ACHN (cell line): Measurements from ENCODE around the gene PCF11.
"Not testable (repeated sequence)": the region's sequence is repeated elsewhere in the genome, so short reads cannot be mapped to it uniquely, and the experiment has no call there.

ENCODE experiments used
- DNase-seq: peaks from one replicate; pipeline ENCODE4 v3.0.0-alpha.2; 2015
- in situ Hi-C: cut with HindIII; loops from 2 replicates; pipeline ENCODE4 v1.10.0; 2017; ENCODE audit warnings: low sequenced_read_pairs, low pct_ligation_motif_present, low pct_unique_long_range_greater_than_20kb

Gene PCF11

GRCh38 chr11:83156996-83157593 lies at the start of gene PCF11:
Gene PCF11 (plus strand): TSS chr11:83157131. CDS start chr11:83157440, 309 bp downstream.
- in situ Hi-C loops = no loop called here
- DNase-seq = no peak

GRCh38 chr11:83112886-83113285 lies 44.0 kb upstream of the PCF11 start:
- in situ Hi-C loops = no loop called here
- DNase-seq = no peak

GRCh38 chr11:83115026-83115425 lies 41.9 kb upstream of the PCF11 start:
- DNase-seq = no peak
- in situ Hi-C loops = no loop called here

DNA sequence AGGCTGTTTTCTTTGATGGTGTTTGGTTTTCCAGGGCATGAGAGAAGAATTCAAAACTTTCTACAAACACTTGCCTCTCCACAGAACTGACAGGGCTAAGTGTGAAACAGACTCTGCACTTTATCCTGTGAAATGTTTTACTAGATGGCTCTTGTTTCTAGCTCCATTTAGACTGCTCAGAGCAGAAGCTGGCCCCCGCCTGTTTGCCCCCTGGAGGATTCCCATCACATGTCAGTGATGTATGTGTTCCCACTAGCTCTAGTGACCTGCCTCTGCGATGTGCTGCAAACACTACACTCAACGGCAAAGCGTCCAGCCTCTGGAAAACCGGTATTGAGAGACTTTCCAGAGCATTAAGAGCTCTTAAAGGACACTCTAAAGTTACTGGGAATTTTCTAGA lies 41.4 kb upstream of the PCF11 start:
- no peak for DNase-seq

GRCh38 chr11:83116015-83116641 lies 40.8 kb upstream of the PCF11 start:
- in situ Hi-C loops = no loop called here
- no peak for DNase-seq

More for the DNA sequence above, 41.4 kb upstream of the PCF11 start:
- in situ Hi-C loops = no loop called here

GRCh38 chr11:83118814-83119213 lies 38.1 kb upstream of the PCF11 start:
- in situ Hi-C loops = no loop called here
- DNase-seq = no peak

DNA sequence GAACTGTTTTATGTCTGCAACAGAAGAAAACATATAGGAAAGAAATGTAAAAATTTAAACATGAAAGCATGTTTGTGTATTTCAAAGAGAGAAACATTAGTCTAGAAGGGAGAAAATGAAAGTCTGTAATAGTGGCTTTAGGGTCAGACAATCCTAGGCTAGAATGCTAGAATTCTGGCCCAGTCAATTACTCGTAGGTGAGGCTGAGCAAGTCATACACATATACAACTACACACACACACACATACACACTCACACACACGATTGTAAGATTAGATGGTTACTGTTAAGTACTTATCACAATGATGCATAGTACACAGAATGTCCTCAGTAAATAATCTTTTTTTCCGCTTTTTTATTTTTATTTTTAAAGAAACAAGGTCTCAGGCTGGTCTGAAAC lies 37.7 kb upstream of the PCF11 start:
- no peak for DNase-seq
- in situ Hi-C loops = no loop called here

GRCh38 chr11:83120327-83120726 lies 36.6 kb upstream of the PCF11 start:
- DNase-seq = no peak
- in situ Hi-C loops = no loop called here

- no peak for DNase-seq
These were observed 34.9 kb upstream of the PCF11 start for GRCh38 chr11:83122050-83122449.

GRCh38 chr11:83122766-83123165 lies 34.2 kb upstream of the PCF11 start:
- DNase-seq = no peak
- in situ Hi-C loops = no loop called here

More at GRCh38 chr11:83122050-83122449, 34.9 kb upstream of the PCF11 start:
- in situ Hi-C loops = no loop called here

DNA sequence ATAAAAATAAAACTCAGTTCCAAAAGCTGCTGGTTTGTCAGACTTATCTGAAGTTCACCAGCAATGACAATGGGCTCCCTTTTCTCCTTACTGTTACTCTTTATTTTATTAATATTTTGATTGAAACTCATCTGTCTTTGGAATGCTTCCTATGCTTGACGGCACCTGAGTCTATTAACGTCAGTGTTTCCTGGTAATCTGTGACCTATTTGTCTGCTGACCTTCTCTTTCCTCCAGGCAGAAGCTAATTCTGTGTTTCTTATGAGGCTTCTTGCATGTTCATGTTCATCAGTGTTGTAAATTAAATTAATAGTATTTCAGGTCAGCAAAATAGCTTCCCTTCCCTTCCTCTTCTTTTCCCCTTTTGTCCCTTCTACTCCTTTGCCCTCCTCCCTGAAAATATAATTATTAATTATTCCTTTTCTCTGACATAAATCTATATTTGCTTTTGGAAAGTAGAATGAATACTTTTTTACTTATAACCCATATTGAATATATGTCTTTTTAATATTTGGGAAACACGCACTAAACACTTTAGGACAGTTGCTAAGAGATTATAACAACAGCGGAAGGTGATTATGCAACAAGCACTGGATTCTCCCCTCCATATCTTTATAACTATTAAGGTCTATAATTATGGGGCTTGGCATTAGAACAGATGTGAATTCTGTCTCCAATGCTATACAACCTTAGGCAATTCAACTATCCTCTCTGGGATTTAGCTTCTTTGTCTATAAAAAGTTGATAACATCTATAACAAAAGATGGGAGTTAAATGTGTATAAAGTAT lies 32.1 kb upstream of the PCF11 start:
- DNase-seq = no peak
- in situ Hi-C loops = no loop called here

GRCh38 chr11:83125577-83125976 lies 31.4 kb upstream of the PCF11 start:
- in situ Hi-C loops = no loop called here
- DNase-seq = no peak

DNA sequence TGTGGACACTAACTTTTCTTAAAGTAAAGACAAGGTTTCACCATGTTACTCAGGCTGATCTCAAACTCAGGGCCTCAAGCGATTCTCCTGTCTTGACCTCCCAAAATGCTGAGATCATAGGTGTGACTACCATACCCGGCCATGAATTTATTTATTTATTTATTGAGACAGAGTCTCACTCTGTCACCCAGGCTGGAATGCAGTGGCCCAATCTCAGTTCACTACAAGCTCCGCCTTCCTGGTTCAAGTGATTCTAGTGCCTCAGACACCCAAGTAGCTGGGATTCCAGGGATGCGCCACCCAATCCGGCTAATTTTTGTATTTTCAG lies 29.7 kb upstream of the PCF11 start:
- no peak for DNase-seq
- in situ Hi-C loops = no loop called here

- DNase-seq = no peak
- in situ Hi-C loops = no loop called here
These were observed 24.7 kb upstream of the PCF11 start for GRCh38 chr11:83132191-83132590.

- DNase-seq, in situ Hi-C loops: not testable (repeated sequence)
These were observed 23.7 kb upstream of the PCF11 start for GRCh38 chr11:83133266-83133665.

DNA sequence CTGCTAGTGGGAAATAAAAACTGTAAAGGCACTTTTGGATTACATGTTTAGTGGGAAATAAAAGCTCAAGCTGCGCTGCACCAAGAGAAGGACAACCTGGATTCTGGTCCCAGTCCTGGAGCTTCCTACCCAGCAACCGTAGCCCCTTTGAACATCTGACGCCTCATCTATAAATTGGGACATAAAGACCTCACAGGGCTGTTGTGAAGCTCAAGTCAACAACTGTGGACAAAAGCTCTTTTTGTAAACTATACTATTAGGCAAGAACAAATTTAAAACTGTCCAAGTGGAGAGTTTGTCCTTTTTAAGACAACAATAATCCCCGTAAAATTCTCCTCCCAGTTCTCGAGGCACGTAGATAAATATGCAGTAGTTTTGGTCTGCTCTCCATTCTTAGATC lies 17.6 kb upstream of the PCF11 start:
- in situ Hi-C loops = no loop called here
- no peak for DNase-seq

- in situ Hi-C loops = no loop called here
- no peak for DNase-seq
These were observed 16.1 kb upstream of the PCF11 start for GRCh38 chr11:83140691-83141455.

- no peak for DNase-seq
- in situ Hi-C loops = no loop called here
These were observed 9.0 kb upstream of the PCF11 start for GRCh38 chr11:83147895-83148294.

DNA sequence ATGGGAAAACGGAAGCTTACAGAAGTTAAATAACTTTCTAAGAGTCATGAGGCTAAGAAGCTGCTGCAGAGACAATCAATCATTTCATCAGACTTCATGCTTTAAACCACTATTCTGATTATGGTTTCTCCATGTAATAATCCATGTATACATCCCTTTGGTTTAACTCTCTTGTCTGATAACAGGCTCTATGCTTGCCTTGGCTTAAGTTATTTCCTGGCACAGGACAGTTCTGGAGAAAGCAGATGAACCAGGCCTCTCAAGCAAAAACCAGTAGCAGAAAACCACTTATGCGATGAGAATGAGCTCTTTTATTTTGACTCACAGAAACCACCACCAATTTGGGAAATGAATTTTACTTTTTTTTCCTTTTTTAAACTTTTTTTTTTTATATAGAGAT lies 6.5 kb upstream of the PCF11 start:
- DNase-seq = no peak
- in situ Hi-C loops = no loop called here
